Activated CD8-positive, alpha-beta memory T cell treated with anti-CD3 and anti-CD28 coated beads for 48 hours (primary cell): Measurements from ENCODE around the gene TNXB.
"Not testable (repeated sequence)": the region's sequence is repeated elsewhere in the genome, so short reads cannot be mapped to it uniquely, and the experiment has no call there.

ENCODE experiments used
- DNase-seq, 3 experiments: peaks; one replicate each; pipeline ENCODE4 v3.0.0-alpha.2; 2020; ENCODE audit warnings: low read depth in 2 of 3, low spot score in 2 of 3

The TNXB gene

GRCh38 chr6:32109114-32109764 is at the start of gene TNXB:
Gene TNXB (minus strand): TSS chr6:32109338. CDS start chr6:32098198, 11,140 bp downstream.
- no peak for DNase-seq

GRCh38 chr6:32158052-32158451 is 48.9 kb upstream of the TNXB start:
- DNase-seq, result no peak

GRCh38 chr6:32156891-32157290 is 47.8 kb upstream of the TNXB start:
- DNase-seq, result no peak

- peak in 1 of 3 experiments; percentile 33 for DNase-seq
Observed at GRCh38 chr6:32154514-32155161, 45.5 kb upstream of the TNXB start.

- peak; percentile 73 to 76 (median 75) for DNase-seq
Observed at GRCh38 chr6:32153564-32154513, 44.7 kb upstream of the TNXB start, which contains the start of gene PPT2. Gene PPT2 (plus strand): TSS chr6:32154141. CDS start chr6:32154595, 454 bp downstream.

- no peak for DNase-seq
Observed at GRCh38 chr6:32152769-32153563, 43.8 kb upstream of the TNXB start.

- no peak for DNase-seq
Observed at GRCh38 chr6:32151863-32152768, 43.0 kb upstream of the TNXB start, which contains the start of gene PRRT1. Gene PRRT1 (minus strand): TSS chr6:32151939. CDS start chr6:32151827, 112 bp downstream.

- no peak for DNase-seq
Observed at GRCh38 chr6:32151181-32151862, 42.2 kb upstream of the TNXB start.

GRCh38 chr6:32149932-32150870 is 41.1 kb upstream of the TNXB start:
- DNase-seq, result no peak

- DNase-seq, result no peak
Observed at GRCh38 chr6:32149092-32149755, 40.1 kb upstream of the TNXB start.

GRCh38 chr6:32148289-32149091 is 39.4 kb upstream of the TNXB start:
- peak; percentile 31 to 59 (median 46) for DNase-seq

- no peak for DNase-seq
Observed at GRCh38 chr6:32147401-32148132, 38.4 kb upstream of the TNXB start.

- DNase-seq, result no peak
Observed at GRCh38 chr6:32146687-32147086, 37.5 kb upstream of the TNXB start.

GRCh38 chr6:32146287-32146686 is 37.1 kb upstream of the TNXB start:
- no peak for DNase-seq

- DNase-seq, result not testable (repeated sequence)
Observed at GRCh38 chr6:32144238-32144637, 35.1 kb upstream of the TNXB start.
